Bronchial epithelial cell (primary cell): ENCODE data around the gene JADE2. TPM values are rescaled to one million over a fixed set of nuclear protein-coding genes. Genes with fewer than 3 reads are reported as not detected.

Source experiments
- DNase-seq: peaks from one replicate; pipeline ENCODE4 v3.0.0-alpha.2; 2010; ENCODE audit warnings: low read depth
- FAIRE-seq: peaks from 2 replicates; lab custom pipeline; 2011; peaks lifted over from hg19 to GRCh38; lab: Jason Lieb, UNC
- H3K27me3 ChIP-seq: 2 replicates; pipeline ENCODE4 v1.5.1; 2011; ENCODE audit warnings: low read length; ENCODE audit not compliant: control insufficient read depth, insufficient read depth
- H3K36me3 ChIP-seq: 2 replicates; pipeline ENCODE4 v1.5.1; 2011; ENCODE audit warnings: low read length; ENCODE audit not compliant: control insufficient read depth, insufficient read depth
- H3K4me3 ChIP-seq: 2 replicates; pipeline ENCODE4 v1.5.1; 2011; ENCODE audit warnings: mild to moderate bottlenecking, low read depth, low read length, control low read depth
- CTCF ChIP-seq: IDR thresholded peaks from 2 replicates; pipeline ENCODE4 v1.5.1; 2011; ENCODE audit warnings: mild to moderate bottlenecking, moderate library complexity, low read length, control low read depth, inconsistent platforms; ENCODE audit not compliant: insufficient read depth, severe bottlenecking
- total RNA-seq: library from RNA; depleted of rRNA; stranded (reverse); fragments of >200 nt; gene quantifications from 2 replicates; pipeline ENCODE4 v1.2.1, GENCODE V29; 2014

JADE2 gene
- total RNA-seq, 1 donor from 2014 or later, result 17.1 TPM

DNA sequence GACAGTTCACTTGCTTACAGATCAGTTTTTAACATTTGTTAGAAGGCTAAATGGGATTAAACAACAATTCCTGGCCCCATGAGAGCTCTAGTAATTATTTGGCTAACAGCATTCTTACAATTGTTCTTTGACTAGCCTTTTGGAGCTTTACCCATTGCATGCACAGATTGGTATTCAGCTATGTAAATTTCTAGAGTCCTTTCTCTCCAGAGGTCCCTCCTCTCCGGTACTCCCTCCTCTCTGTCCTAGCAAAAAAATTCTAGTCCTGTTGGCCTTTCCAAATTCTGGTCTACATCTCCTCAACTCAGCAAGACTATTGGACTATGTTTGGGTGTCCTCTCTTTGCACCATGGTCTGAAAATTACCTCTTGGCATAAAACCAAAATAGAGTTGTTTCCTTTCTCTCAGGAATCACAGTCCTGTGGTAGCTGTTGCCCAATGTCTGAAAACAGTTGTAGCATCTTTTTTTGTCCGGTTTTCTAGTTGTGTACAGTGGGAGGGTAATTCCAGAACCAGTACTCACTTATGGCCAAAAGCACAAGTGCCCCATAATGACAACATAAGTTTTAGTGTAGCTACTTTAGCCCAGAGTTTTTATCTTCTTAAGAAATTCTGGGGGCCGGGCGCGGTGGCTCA is 89.1 kb downstream of the JADE2 start:
- Histone ChIP-seq H3K36me3 (no peaks in the 10 kb centered on the region), H3K27me3 (no peaks in the 10 kb centered on the region), H3K4me3 (no peak overlapping the region)
- TF ChIP-seq CTCF, result no peak
- peak; percentile 36 for FAIRE-seq
- DNase-seq, result no peak

DNA sequence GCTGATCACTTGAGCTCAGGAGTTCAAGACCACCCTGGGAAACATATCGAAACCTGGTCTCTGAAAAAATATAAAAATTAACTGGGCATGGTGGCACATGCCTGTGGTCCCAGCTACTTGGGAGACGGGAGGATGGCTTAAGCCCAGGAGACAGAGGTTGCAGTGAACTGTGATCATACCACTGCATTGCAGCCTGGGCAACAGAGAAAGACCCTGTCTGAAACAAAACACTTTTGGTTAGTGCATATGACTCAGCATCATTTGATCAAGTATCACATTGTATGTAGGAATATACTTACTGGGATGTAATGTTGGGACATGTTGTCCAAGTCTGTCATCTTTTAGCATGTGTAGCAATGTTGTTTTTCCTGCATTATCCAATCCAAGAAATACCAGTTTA is 95.2 kb downstream of the JADE2 start:
- DNase-seq, result peak; percentile 8
- FAIRE-seq, result no peak
- TF ChIP-seq CTCF, result no peak
- H3K4me3 ChIP-seq, result no peak overlapping the region
- peaks cover 5% of the 10 kb centered on the region for H3K36me3 ChIP-seq
- H3K27me3 ChIP-seq, result no peaks in the 10 kb centered on the region

GRCh38 chr5:134625559-134625958 is 100.1 kb downstream of the JADE2 start:
- no peak overlapping the region for H3K4me3 ChIP-seq
- peaks cover 2% of the 10 kb centered on the region for H3K36me3 ChIP-seq
- no peaks in the 10 kb centered on the region for H3K27me3 ChIP-seq
- DNase-seq, result no peak
- TF ChIP-seq CTCF, result no peak
- FAIRE-seq, result no peak

DNA sequence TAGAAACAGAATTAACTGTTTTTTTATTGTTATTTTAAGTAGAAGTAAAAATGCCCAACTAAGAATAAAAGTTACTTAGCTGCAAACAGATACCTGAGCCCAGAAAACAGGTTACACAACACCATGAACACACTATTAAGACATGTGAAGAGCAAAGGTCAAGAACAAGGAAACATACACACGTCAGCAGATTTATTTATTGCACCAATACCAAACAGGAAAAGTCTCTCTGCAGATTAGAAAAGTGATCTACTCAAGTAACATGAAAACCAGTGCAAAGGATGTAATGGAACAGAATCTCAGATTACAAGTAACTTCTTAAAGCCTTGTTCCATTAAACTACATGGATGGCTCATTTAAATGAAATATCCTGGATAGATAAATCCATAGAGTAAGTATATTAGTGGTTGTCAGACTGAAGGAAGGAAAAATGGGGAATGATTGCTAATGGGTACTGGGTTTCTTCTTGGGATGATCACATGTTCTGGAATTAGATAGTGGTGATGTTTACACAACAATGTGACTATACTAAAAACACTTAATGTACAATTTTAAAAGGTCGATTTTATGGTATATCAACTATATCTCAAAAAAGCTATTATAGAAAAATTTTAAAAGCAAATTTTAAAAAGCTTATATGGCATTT is 101.0 kb downstream of the JADE2 start:
- no peak for TF ChIP-seq CTCF
- H3K4me3 ChIP-seq, result no peak overlapping the region
- no peaks in the 10 kb centered on the region for H3K36me3 ChIP-seq
- FAIRE-seq (no peak), DNase-seq (peak; percentile 84)
- H3K27me3 ChIP-seq, result no peaks in the 10 kb centered on the region

Other genes with a start within 250 kb of the JADE2 start
- gene CDKL3, start 158.5 kb upstream of the JADE2 start, total RNA-seq, result 0.90 and 1.3 TPM in 2 replicates
- gene UBE2B, start 154.1 kb upstream of the JADE2 start, total RNA-seq, result 24.7 and 26.5 TPM in 2 replicates
- 37.1 and 45.1 TPM in 2 replicates for gene CDKN2AIPNL, start 113.8 kb upstream of the JADE2 start, total RNA-seq
- 55.5 and 121 TPM in 2 replicates for gene SAR1B, start 107.2 kb downstream of the JADE2 start, total RNA-seq
- 9.9 and 10.8 TPM in 2 replicates for gene SEC24A, start 123.1 kb downstream of the JADE2 start, total RNA-seq
- 19.3 and 32.9 TPM in 2 replicates for gene CAMLG, start 212.9 kb downstream of the JADE2 start, total RNA-seq
- 10.8 and 14.0 TPM in 2 replicates for gene DDX46, start 233.1 kb downstream of the JADE2 start, total RNA-seq